NCI-H2196 treated with DMSO at 0.1 percent for 48 hours (cell line): ENCODE results near the gene SMO.
"Not testable (repeated sequence)": the region's sequence is repeated elsewhere in the genome, so short reads cannot be mapped to it uniquely, and the experiment has no call there.

Experiments used
- DNase-seq: peaks from one replicate; lab custom pipeline; 2025; ENCODE audit not compliant: unreplicated experiment; lab: John Stamatoyannopoulos, UW

The SMO gene

GRCh38 chr7:129231666-129232065, 43.2 kb downstream of the SMO start:
- no peak for DNase-seq

GRCh38 chr7:129238546-129238945, 50.1 kb downstream of the SMO start:
- no peak for DNase-seq

GRCh38 chr7:129240119-129240820, 51.8 kb downstream of the SMO start:
- no peak for DNase-seq

- DNase-seq = no peak
These were observed 55.8 kb downstream of the SMO start for GRCh38 chr7:129244220-129244619.

- DNase-seq = no peak
These were observed 57.1 kb downstream of the SMO start for GRCh38 chr7:129245533-129245932.

GRCh38 chr7:129247087-129247486, 58.7 kb downstream of the SMO start:
- no peak for DNase-seq

- no peak for DNase-seq
These were observed 63.7 kb downstream of the SMO start for GRCh38 chr7:129252128-129252527.

GRCh38 chr7:129252603-129253002, 64.2 kb downstream of the SMO start:
- DNase-seq = not testable (repeated sequence)

GRCh38 chr7:129255800-129256199, 67.4 kb downstream of the SMO start:
- DNase-seq = no peak

GRCh38 chr7:129256221-129256620, 67.8 kb downstream of the SMO start:
- no peak for DNase-seq

GRCh38 chr7:129257168-129257567, 68.7 kb downstream of the SMO start:
- DNase-seq = no peak

- DNase-seq = no peak
These were observed 70.4 kb downstream of the SMO start for GRCh38 chr7:129258649-129259389.

GRCh38 chr7:129262324-129262723, 73.9 kb downstream of the SMO start:
- no peak for DNase-seq
